Activated effector memory CD4-positive, alpha-beta T cell treated with Interleukin-2 at 50 U/mL for 16 hours (primary cell): ENCODE measurements around the gene YIPF3.
"Not testable (repeated sequence)": the region's sequence is repeated elsewhere in the genome, so short reads cannot be mapped to it uniquely, and the experiment has no call there.

ENCODE experiments used
- DNase-seq: peaks from one replicate; pipeline ENCODE4 v3.0.0-alpha.2; 2020

The YIPF3 gene

GRCh38 chr6:43516697-43517504, at the start of gene YIPF3, which contains the start of gene POLR1C:
TSS of gene YIPF3 (minus strand) at chr6:43516926. CDS start at chr6:43516807, 119 bp downstream.
TSS of gene POLR1C (plus strand) at chr6:43517089. CDS start at chr6:43517110, 21 bp downstream.
- DNase-seq = peak; percentile 94

- no peak for DNase-seq
Observed at GRCh38 chr6:43559328-43559727, 42.6 kb upstream of the YIPF3 start.

GRCh38 chr6:43557620-43558019, 40.9 kb upstream of the YIPF3 start:
- DNase-seq = not testable (repeated sequence)

- DNase-seq = no peak
Observed at GRCh38 chr6:43547222-43547621, 30.5 kb upstream of the YIPF3 start.

GRCh38 chr6:43544461-43544860, 27.7 kb upstream of the YIPF3 start:
- DNase-seq = no peak

- DNase-seq = no peak
Observed at GRCh38 chr6:43541774-43542471, 25.2 kb upstream of the YIPF3 start.

- DNase-seq = no peak
Observed at GRCh38 chr6:43540507-43540906, 23.8 kb upstream of the YIPF3 start.

GRCh38 chr6:43539409-43539808, 22.7 kb upstream of the YIPF3 start:
- DNase-seq = not testable (repeated sequence)

GRCh38 chr6:43538986-43539385, 22.3 kb upstream of the YIPF3 start:
- not testable (repeated sequence) for DNase-seq

GRCh38 chr6:43532201-43532600, 15.5 kb upstream of the YIPF3 start:
- no peak for DNase-seq

- no peak for DNase-seq
Observed at GRCh38 chr6:43524483-43524961, 7.8 kb upstream of the YIPF3 start.

- DNase-seq = no peak
Observed at GRCh38 chr6:43523284-43523683, 6.6 kb upstream of the YIPF3 start.

- no peak for DNase-seq
Observed at GRCh38 chr6:43522547-43523261, 6.0 kb upstream of the YIPF3 start.

GRCh38 chr6:43521836-43522235, 5.1 kb upstream of the YIPF3 start:
- no peak for DNase-seq

- no peak for DNase-seq
Observed at GRCh38 chr6:43520097-43520496, 3.4 kb upstream of the YIPF3 start.

- no peak for DNase-seq
Observed at GRCh38 chr6:43517505-43518357, 1.0 kb upstream of the YIPF3 start.

GRCh38 chr6:43516367-43516696, 394 bp downstream of the YIPF3 start:
- no peak for DNase-seq

GRCh38 chr6:43515808-43516207, 918 bp downstream of the YIPF3 start:
- DNase-seq = no peak

GRCh38 chr6:43511824-43512415, 4.8 kb downstream of the YIPF3 start:
- no peak for DNase-seq

- no peak for DNase-seq
Observed at GRCh38 chr6:43510827-43511163, 5.9 kb downstream of the YIPF3 start.

GRCh38 chr6:43509984-43510826, 6.5 kb downstream of the YIPF3 start, which contains the start of gene LRRC73:
TSS of gene LRRC73 (minus strand) at chr6:43510346. CDS start at chr6:43509785, 561 bp downstream.
- DNase-seq = peak; percentile 68
